Measurements from ENCODE around the gene MLLT10.
A peak's percentile ranks its signal among the peaks of the same experiment; 100 is the strongest.
"Not testable (repeated sequence)": the region's sequence is repeated elsewhere in the genome, so short reads cannot be mapped to it uniquely, and the experiment has no call there.

Gene MLLT10

GRCh38 chr10:21529032-21529910 lies 4.8 kb upstream of the MLLT10 start:
- Histone ChIP-seq H3K36me3 (ENCODE audit: control insufficient read depth, insufficient read depth, low read length) (no peaks in the 10 kb centered on the region), H3K4me1 (ENCODE audit: control insufficient read depth, insufficient read depth, low read length) (no peaks in the 10 kb centered on the region), H3K27me3 (ENCODE audit: control insufficient read depth, insufficient read depth, low read length) (no peaks in the 10 kb centered on the region), H3K4me3 (ENCODE audit: low read length) (no peak overlapping the region; the same call in 1 of the 2 replicates), H3K27ac (ENCODE audit: low read length) (no peak overlapping the region), H3K9me3 (ENCODE audit: control insufficient read depth, insufficient read depth, low read length) (no peaks in the 10 kb centered on the region)
- DNase-seq (ENCODE audit: low read depth, low spot score), result no peak
- 100% methylated on average over 1 of the region's 9 CpGs for WGBS (ENCODE audit: insufficient coverage, insufficient read length)

- no peaks in the 10 kb centered on the region for H3K4me1 ChIP-seq (ENCODE audit: control insufficient read depth, insufficient read depth, low read length)
- H3K27me3 ChIP-seq (ENCODE audit: control insufficient read depth, insufficient read depth, low read length), result no peaks in the 10 kb centered on the region
- no CpG with 5 or more reads among the region's 1 CpG for WGBS (ENCODE audit: insufficient coverage, insufficient read length)
- DNase-seq (ENCODE audit: low read depth, low spot score), result no peak
- no peaks in the 10 kb centered on the region for H3K36me3 ChIP-seq (ENCODE audit: control insufficient read depth, insufficient read depth, low read length)
- no peaks in the 10 kb centered on the region for H3K9me3 ChIP-seq (ENCODE audit: control insufficient read depth, insufficient read depth, low read length)
- no peak overlapping the region for H3K27ac ChIP-seq (ENCODE audit: low read length)
- no peak overlapping the region for H3K4me3 ChIP-seq (ENCODE audit: low read length)
Measured at GRCh38 chr10:21530168-21530567, 3.9 kb upstream of the MLLT10 start.

GRCh38 chr10:21530641-21531040 lies 3.4 kb upstream of the MLLT10 start:
- Histone ChIP-seq H3K4me1 (ENCODE audit: control insufficient read depth, insufficient read depth, low read length) (no peaks in the 10 kb centered on the region), H3K27ac (ENCODE audit: low read length) (no peak overlapping the region), H3K4me3 (ENCODE audit: low read length) (no peak overlapping the region), H3K27me3 (ENCODE audit: control insufficient read depth, insufficient read depth, low read length) (no peaks in the 10 kb centered on the region), H3K9me3 (ENCODE audit: control insufficient read depth, insufficient read depth, low read length) (no peaks in the 10 kb centered on the region), H3K36me3 (ENCODE audit: control insufficient read depth, insufficient read depth, low read length) (no peaks in the 10 kb centered on the region)
- WGBS (ENCODE audit: insufficient coverage, insufficient read length), result no CpG with 5 or more reads among the region's 1 CpG
- DNase-seq (ENCODE audit: low read depth, low spot score), result no peak

GRCh38 chr10:21531164-21531563 lies 2.9 kb upstream of the MLLT10 start:
- Histone ChIP-seq H3K27ac (ENCODE audit: low read length) (no peak overlapping the region), H3K4me1 (ENCODE audit: control insufficient read depth, insufficient read depth, low read length) (no peaks in the 10 kb centered on the region), H3K36me3 (ENCODE audit: control insufficient read depth, insufficient read depth, low read length) (no peaks in the 10 kb centered on the region), H3K4me3 (ENCODE audit: low read length) (no peak overlapping the region), H3K9me3 (ENCODE audit: control insufficient read depth, insufficient read depth, low read length) (no peaks in the 10 kb centered on the region), H3K27me3 (ENCODE audit: control insufficient read depth, insufficient read depth, low read length) (no peaks in the 10 kb centered on the region)
- DNase-seq (ENCODE audit: low read depth, low spot score), result no peak
- WGBS (ENCODE audit: insufficient coverage, insufficient read length), result no CpG with 5 or more reads among the region's 1 CpG

- H3K36me3 ChIP-seq (ENCODE audit: control insufficient read depth, insufficient read depth, low read length), result no peaks in the 10 kb centered on the region
- H3K4me1 ChIP-seq (ENCODE audit: control insufficient read depth, insufficient read depth, low read length), result 0 out of 2 replicates have a peak, but pooled peaks cover 2% of the 10 kb centered on the region
- peak overlapping the region; percentile 66; the same call in 1 of the 2 replicates for H3K4me3 ChIP-seq (ENCODE audit: low read length)
- H3K27ac ChIP-seq (ENCODE audit: low read length), result peak overlapping the region; percentile 41
- H3K27me3 ChIP-seq (ENCODE audit: control insufficient read depth, insufficient read depth, low read length), result no peaks in the 10 kb centered on the region
- H3K9me3 ChIP-seq (ENCODE audit: control insufficient read depth, insufficient read depth, low read length), result no peaks in the 10 kb centered on the region
- no CpG with 5 or more reads among the region's 10 CpGs for WGBS (ENCODE audit: insufficient coverage, insufficient read length)
- no peak for DNase-seq (ENCODE audit: low read depth, low spot score)
Measured at GRCh38 chr10:21532694-21533466, 1.2 kb upstream of the MLLT10 start.

GRCh38 chr10:21534280-21534586 lies 201 bp downstream of the MLLT10 start:
- peak overlapping the region; percentile 66; the same call in 1 of the 2 replicates for H3K4me3 ChIP-seq (ENCODE audit: low read length)
- no CpG with 5 or more reads among the region's 26 CpGs for WGBS (ENCODE audit: insufficient coverage, insufficient read length)
- no peak overlapping the region for H3K27ac ChIP-seq (ENCODE audit: low read length)

GRCh38 chr10:21534604-21535493 lies 817 bp downstream of the MLLT10 start:
- no CpG with 5 or more reads among the region's 96 CpGs for WGBS (ENCODE audit: insufficient coverage, insufficient read length)
- Histone ChIP-seq H3K9me3 (ENCODE audit: control insufficient read depth, insufficient read depth, low read length) (no peaks in the 10 kb centered on the region), H3K27ac (ENCODE audit: low read length) (no peak overlapping the region), H3K27me3 (ENCODE audit: control insufficient read depth, insufficient read depth, low read length) (no peaks in the 10 kb centered on the region), H3K4me1 (ENCODE audit: control insufficient read depth, insufficient read depth, low read length) (0 out of 2 replicates have a peak, but pooled peaks cover 2% of the 10 kb centered on the region), H3K36me3 (ENCODE audit: control insufficient read depth, insufficient read depth, low read length) (no peaks in the 10 kb centered on the region), H3K4me3 (ENCODE audit: low read length) (peak overlapping the region; percentile 90)
- DNase-seq (ENCODE audit: low read depth, low spot score), result no peak

More at GRCh38 chr10:21534280-21534586, 201 bp downstream of the MLLT10 start:
- Histone ChIP-seq H3K4me1 (ENCODE audit: control insufficient read depth, insufficient read depth, low read length) (0 out of 2 replicates have a peak, but pooled peaks cover 2% of the 10 kb centered on the region), H3K36me3 (ENCODE audit: control insufficient read depth, insufficient read depth, low read length) (no peaks in the 10 kb centered on the region), H3K9me3 (ENCODE audit: control insufficient read depth, insufficient read depth, low read length) (no peaks in the 10 kb centered on the region), H3K27me3 (ENCODE audit: control insufficient read depth, insufficient read depth, low read length) (no peaks in the 10 kb centered on the region)
- DNase-seq (ENCODE audit: low read depth, low spot score), result no peak

GRCh38 chr10:21535494-21535965 lies 1.5 kb downstream of the MLLT10 start:
- Histone ChIP-seq H3K27me3 (ENCODE audit: control insufficient read depth, insufficient read depth, low read length) (no peaks in the 10 kb centered on the region), H3K27ac (ENCODE audit: low read length) (no peak overlapping the region), H3K4me3 (ENCODE audit: low read length) (peak overlapping the region; percentile 90; the same call in 1 of the 2 replicates), H3K36me3 (ENCODE audit: control insufficient read depth, insufficient read depth, low read length) (0 out of 2 replicates have a peak, but pooled peaks cover 2% of the 10 kb centered on the region), H3K9me3 (ENCODE audit: control insufficient read depth, insufficient read depth, low read length) (no peaks in the 10 kb centered on the region), H3K4me1 (ENCODE audit: control insufficient read depth, insufficient read depth, low read length) (0 out of 2 replicates have a peak, but pooled peaks cover 2% of the 10 kb centered on the region)
- DNase-seq (ENCODE audit: low read depth, low spot score), result no peak
- WGBS (ENCODE audit: insufficient coverage, insufficient read length), result no CpG with 5 or more reads among the region's 9 CpGs

GRCh38 chr10:21535976-21536375 lies 1.9 kb downstream of the MLLT10 start:
- not testable (repeated sequence) for H3K9me3 ChIP-seq (ENCODE audit: control insufficient read depth, insufficient read depth, low read length); H3K27ac ChIP-seq (ENCODE audit: low read length); H3K4me3 ChIP-seq (ENCODE audit: low read length); H3K4me1 ChIP-seq (ENCODE audit: control insufficient read depth, insufficient read depth, low read length); H3K36me3 ChIP-seq (ENCODE audit: control insufficient read depth, insufficient read depth, low read length); H3K27me3 ChIP-seq (ENCODE audit: control insufficient read depth, insufficient read depth, low read length); DNase-seq (ENCODE audit: low read depth, low spot score)
- WGBS (ENCODE audit: insufficient coverage, insufficient read length), result no CpG with 5 or more reads among the region's 9 CpGs

GRCh38 chr10:21536874-21537273 lies 2.8 kb downstream of the MLLT10 start:
- no peaks in the 10 kb centered on the region for H3K27me3 ChIP-seq (ENCODE audit: control insufficient read depth, insufficient read depth, low read length)
- no peak for DNase-seq (ENCODE audit: low read depth, low spot score)
- WGBS (ENCODE audit: insufficient coverage, insufficient read length), result no CpG with 5 or more reads among the region's 3 CpGs
- no peak overlapping the region for H3K4me3 ChIP-seq (ENCODE audit: low read length)
- no peak overlapping the region for H3K27ac ChIP-seq (ENCODE audit: low read length)
- H3K4me1 ChIP-seq (ENCODE audit: control insufficient read depth, insufficient read depth, low read length), result 0 out of 2 replicates have a peak, but pooled peaks cover 2% of the 10 kb centered on the region
- no peaks in the 10 kb centered on the region for H3K9me3 ChIP-seq (ENCODE audit: control insufficient read depth, insufficient read depth, low read length)
- peaks cover 9% of the 10 kb centered on the region for H3K36me3 ChIP-seq (ENCODE audit: control insufficient read depth, insufficient read depth, low read length)

Data from iPS DF 6.9 (cell line).